ENCODE data around the gene ARHGAP15. TPM values are rescaled to one million over a fixed set of nuclear protein-coding genes. Genes with fewer than 3 reads are reported as not detected.

Gene ARHGAP15
- polyA plus RNA-seq, 2 of the 4 experiments (the other 2 are of a cell fraction), result 0.34 TPM; not detected in 1

- TF ChIP-seq USF2 (IDR thresholded peaks at IDR 0.05) (no peak), HEYL (CRISPR knock-in tag; IDR thresholded peaks at IDR 0.05) (no peak), SREBF2 (IDR thresholded peaks at IDR 0.05) (no peak), ZNF302 (CRISPR knock-in tag; IDR thresholded peaks at IDR 0.05) (no peak)
Observed at GRCh38 chr2:143504397-143504796, 375.2 kb downstream of the ARHGAP15 start (continued).

- FAIRE-seq (no peak), DNase-seq (ENCODE audit: low read depth in 1 of 2, low spot score in 1 of 2) (no peak), ATAC-seq (no peak)
- WGBS (ENCODE audit: missing lambda C conversion rate), result 59% methylated on average over 1 of the region's 1 CpG
- no peak overlapping the region for H3K4me3 ChIP-seq
- H3K4me2 ChIP-seq, result no peak overlapping the region
- CTCF ChIA-PET, result no interaction called here
- TF ChIP-seq MYC (IDR thresholded peaks at IDR 0.05; ENCODE audit: borderline replicate concordance, low read length) (no peak), HDAC2 (IDR thresholded peaks at IDR 0.05) (no peak), MAZ (IDR thresholded peaks at IDR 0.05; ENCODE audit: borderline replicate concordance, low read depth, low read length) (no peak), FOSB (CRISPR knock-in tag; IDR thresholded peaks at IDR 0.05) (no peak), CEBPB (IDR thresholded peaks at IDR 0.05) (no peak), SMC3 (IDR thresholded peaks at IDR 0.05) (no peak), CBX2 (IDR thresholded peaks at IDR 0.05; ENCODE audit: borderline replicate concordance, low read depth) (no peak), REST (IDR thresholded peaks at IDR 0.05) (no peak), SREBF2 (IDR thresholded peaks at IDR 0.05) (no peak), EHF (CRISPR knock-in tag; IDR thresholded peaks at IDR 0.05) (no peak), MAX (IDR thresholded peaks at IDR 0.05) (no peak), HOXB5 (CRISPR knock-in tag; IDR thresholded peaks at IDR 0.05) (no peak), PHF8 (IDR thresholded peaks at IDR 0.05; ENCODE audit: borderline replicate concordance, low read depth) (no peak), ZNF302 (CRISPR knock-in tag; IDR thresholded peaks at IDR 0.05) (no peak), CHD4 (IDR thresholded peaks at IDR 0.05; ENCODE audit: borderline replicate concordance) (no peak), NFE2L2 (conservative IDR thresholded peaks at IDR 0.05; ENCODE audit: low read length) (no peak)
- POLR2A ChIA-PET, result no interaction called here
- no peak overlapping the region for H3K27ac ChIP-seq
- no peaks in the 10 kb centered on the region for H3K4me1 ChIP-seq
- no peaks in the 10 kb centered on the region for H3K9me3 ChIP-seq
Observed at GRCh38 chr2:143505542-143505941, 376.3 kb downstream of the ARHGAP15 start.

GRCh38 chr2:143513081-143513480, 383.9 kb downstream of the ARHGAP15 start:
- H3K4me2 ChIP-seq, result no peak overlapping the region; the same call in 2 of the 3 replicates
- ATAC-seq, result peak; percentile 71 to 87; a peak in 5 of 6 replicates
- TF ChIP-seq ATOH8 (CRISPR knock-in tag; IDR thresholded peaks at IDR 0.05; ENCODE audit: low read depth) (no peak), RAD21 (conservative IDR thresholded peaks at IDR 0.05 in 1 of 2, IDR thresholded peaks at IDR 0.05 in 1 of 2) (peak; percentile 57 to 59), KDM1A (IDR thresholded peaks at IDR 0.05; ENCODE audit: low read depth) (no peak), BCL3 (IDR thresholded peaks at IDR 0.05) (no peak), FOSB (CRISPR knock-in tag; IDR thresholded peaks at IDR 0.05) (no peak), MAFK (IDR thresholded peaks at IDR 0.05; ENCODE audit: partially characterized antibody) (no peak), EHMT2 (IDR thresholded peaks at IDR 0.05; ENCODE audit: low read depth) (no peak), ZSCAN20 (CRISPR knock-in tag; IDR thresholded peaks at IDR 0.05) (no peak), TP53 (CRISPR knock-in tag; IDR thresholded peaks at IDR 0.05) (no peak), ESRRA (IDR thresholded peaks at IDR 0.05; ENCODE audit: borderline replicate concordance, low read length) (no peak), KDM5A (IDR thresholded peaks at IDR 0.05) (no peak), CTCF (IDR thresholded peaks at IDR 0.05) (peak; percentile 44), HOXB5 (CRISPR knock-in tag; IDR thresholded peaks at IDR 0.05) (no peak)

More at GRCh38 chr2:143513081-143513480, 383.9 kb downstream of the ARHGAP15 start:
- WGBS (ENCODE audit: missing lambda C conversion rate), result 22% methylated on average over 2 of the region's 2 CpGs
- no peaks in the 10 kb centered on the region for H3K4me1 ChIP-seq
- no peak overlapping the region for H3K27ac ChIP-seq
- no peaks in the 10 kb centered on the region for H3K9me3 ChIP-seq
- no peak for FAIRE-seq
- CTCF ChIA-PET, result interaction anchor here (1.0 to 2.0 kb wide), 8 partner anchors 10 to 97 kb away, joined by 3 to 7 read pairs (median 4); no protein-coding TSS in a partner anchor
- POLR2A ChIA-PET, result no interaction called here
- H3K4me3 ChIP-seq, result no peak overlapping the region
- DNase-seq (ENCODE audit: low read depth in 1 of 2, low spot score in 1 of 2), result peak; percentile 3 to 36

Data from A549 (cell line).